ENCODE data around the gene ERP29. TPM values are rescaled to one million over a fixed set of nuclear protein-coding genes. Genes with fewer than 3 reads are reported as not detected.

The ERP29 gene
- total RNA-seq, 6 experiments from 2014 or later, result 41.7 to 124 (median 94.3) TPM

DNA sequence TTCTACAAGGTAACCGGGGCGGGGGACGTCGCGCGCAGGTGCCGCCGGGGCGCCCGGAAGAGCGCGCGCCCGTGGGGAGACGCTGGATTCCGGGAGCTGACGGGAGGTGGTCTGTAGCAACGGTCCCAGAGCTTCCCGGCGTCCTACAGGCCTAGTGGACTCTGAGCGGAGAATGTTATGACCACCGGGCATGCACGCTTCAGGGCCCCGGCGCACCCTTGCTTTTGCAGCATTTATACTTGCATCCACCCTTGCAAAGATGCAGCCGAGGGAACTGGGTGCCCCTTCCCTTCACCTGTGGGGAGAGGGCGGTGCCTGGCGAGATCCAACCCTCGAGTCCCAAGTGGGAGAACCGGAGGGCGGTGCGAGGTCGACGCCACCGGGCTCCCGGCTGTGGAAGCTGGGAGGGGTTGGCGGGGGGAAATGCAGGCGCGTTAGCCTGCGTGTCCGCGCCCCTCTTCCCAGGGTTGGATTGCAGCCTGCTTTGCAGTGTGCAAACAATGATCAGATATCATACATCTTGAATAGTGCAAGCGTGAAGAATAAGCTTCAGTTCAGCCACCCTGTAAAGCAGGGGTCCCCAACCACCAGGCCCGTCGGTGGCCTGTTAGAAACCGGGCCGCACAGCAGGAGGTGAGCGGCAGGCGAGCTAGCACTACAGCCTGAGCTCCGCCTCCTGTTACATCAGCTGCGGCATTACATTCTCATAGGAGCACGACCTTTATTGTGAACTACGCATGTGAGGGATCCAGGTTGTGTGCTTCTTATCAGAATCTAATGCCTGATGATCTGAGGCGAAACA, 576 bp downstream of the ERP29 start:
- intact Hi-C loops (cut with DNase I), result no loop called here
- DNase-seq (peak; percentile 71 to 82 (median 82)), ATAC-seq (peak; percentile 58 to 69 (median 62))
- H3K36me3 ChIP-seq, result peaks cover 0 to 17% (median 0%) of the 10 kb centered on the region in 4 donors
- peaks cover 0 to 22% (median 10%) of the 10 kb centered on the region in 4 donors for H3K4me1 ChIP-seq
- no peak for TF ChIP-seq POLR2A (IDR thresholded peaks at IDR 0.05)
- TF ChIP-seq, protein P1, sequence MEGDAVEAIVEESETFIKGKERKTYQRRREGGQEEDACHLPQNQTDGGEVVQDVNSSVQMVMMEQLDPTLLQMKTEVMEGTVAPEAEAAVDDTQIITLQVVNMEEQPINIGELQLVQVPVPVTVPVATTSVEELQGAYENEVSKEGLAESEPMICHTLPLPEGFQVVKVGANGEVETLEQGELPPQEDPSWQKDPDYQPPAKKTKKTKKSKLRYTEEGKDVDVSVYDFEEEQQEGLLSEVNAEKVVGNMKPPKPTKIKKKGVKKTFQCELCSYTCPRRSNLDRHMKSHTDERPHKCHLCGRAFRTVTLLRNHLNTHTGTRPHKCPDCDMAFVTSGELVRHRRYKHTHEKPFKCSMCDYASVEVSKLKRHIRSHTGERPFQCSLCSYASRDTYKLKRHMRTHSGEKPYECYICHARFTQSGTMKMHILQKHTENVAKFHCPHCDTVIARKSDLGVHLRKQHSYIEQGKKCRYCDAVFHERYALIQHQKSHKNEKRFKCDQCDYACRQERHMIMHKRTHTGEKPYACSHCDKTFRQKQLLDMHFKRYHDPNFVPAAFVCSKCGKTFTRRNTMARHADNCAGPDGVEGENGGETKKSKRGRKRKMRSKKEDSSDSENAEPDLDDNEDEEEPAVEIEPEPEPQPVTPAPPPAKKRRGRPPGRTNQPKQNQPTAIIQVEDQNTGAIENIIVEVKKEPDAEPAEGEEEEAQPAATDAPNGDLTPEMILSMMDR (IDR thresholded peaks at IDR 0.05), result no peak
- WGBS (ENCODE audit: insufficient coverage, low coverage, low lambda C conversion rate, missing lambda C conversion rate), result 1% methylated on average over 32 of the region's 54 CpGs
- H3K4me3 ChIP-seq, result peak overlapping the region; percentile 87 to 96 (median 93)
- H3K27ac ChIP-seq, result peak overlapping the region; percentile 75 to 95 (median 86)
- H3K27me3 ChIP-seq, result no peaks in the 10 kb centered on the region
- H3K9me3 ChIP-seq, result no peaks in the 10 kb centered on the region

DNA sequence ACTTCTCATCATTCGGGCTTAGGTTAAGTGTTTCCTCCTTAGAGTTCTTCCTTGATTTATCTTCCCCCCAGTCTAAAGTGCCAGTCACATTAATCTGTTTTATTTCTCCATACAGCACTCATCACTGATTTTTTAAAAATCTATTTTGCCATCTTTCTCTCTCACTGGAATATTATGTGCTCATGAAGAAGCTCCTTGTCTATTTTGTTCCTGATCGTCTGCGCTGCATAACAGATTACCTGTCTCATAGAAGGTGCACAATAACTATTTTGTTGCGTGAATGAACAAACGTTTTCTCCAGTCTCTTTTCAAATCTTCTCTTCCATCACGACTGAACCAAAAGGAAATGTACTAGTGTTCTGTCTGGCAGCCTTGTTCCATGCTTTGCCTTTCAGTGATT, 2.7 kb downstream of the ERP29 start:
- H3K27ac ChIP-seq, result no peak overlapping the region
- TF ChIP-seq, protein P1 (IDR thresholded peaks at IDR 0.05), result no peak
- TF ChIP-seq POLR2A (IDR thresholded peaks at IDR 0.05), result no peak
- 86% methylated on average over 6 of the region's 6 CpGs for WGBS (ENCODE audit: insufficient coverage, low coverage, low lambda C conversion rate, missing lambda C conversion rate)
- ATAC-seq (no peak), DNase-seq (no peak)
- intact Hi-C loops (cut with DNase I), result no loop called here
- H3K9me3 ChIP-seq, result no peaks in the 10 kb centered on the region
- H3K36me3 ChIP-seq, result peaks cover 0 to 26% (median 3%) of the 10 kb centered on the region in 4 donors
- peaks cover 0 to 22% (median 10%) of the 10 kb centered on the region in 4 donors for H3K4me1 ChIP-seq
- no peaks in the 10 kb centered on the region for H3K27me3 ChIP-seq
- no peak overlapping the region for H3K4me3 ChIP-seq

DNA sequence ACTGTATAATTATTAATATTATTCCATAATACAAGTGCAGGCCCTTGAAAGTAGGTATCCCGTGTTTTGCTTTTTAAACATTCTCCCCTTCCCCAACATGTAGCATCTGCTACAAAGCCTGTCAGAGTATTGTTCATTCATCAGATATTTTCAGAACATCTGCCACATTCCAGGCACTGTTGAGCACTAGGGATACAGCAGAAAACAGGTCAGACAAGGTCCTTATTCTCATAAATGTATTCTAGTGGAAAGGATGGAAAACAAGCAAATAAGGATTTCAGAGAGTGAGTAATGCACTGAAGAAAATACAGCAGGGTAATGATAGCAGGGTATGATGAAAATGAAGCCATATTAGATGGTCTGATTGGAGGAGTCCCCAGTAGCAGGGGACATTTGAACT, 3.8 kb downstream of the ERP29 start:
- WGBS (ENCODE audit: insufficient coverage, low coverage, low lambda C conversion rate, missing lambda C conversion rate), result 80% methylated on average over 1 of the region's 1 CpG
- no peak for ATAC-seq

GRCh38 chr12:112018571-112019237, 5.5 kb downstream of the ERP29 start:
- intact Hi-C loops (cut with DNase I), result no loop called here
- no peak overlapping the region for H3K4me3 ChIP-seq
- H3K4me1 ChIP-seq, result peaks cover 0 to 21% (median 4%) of the 10 kb centered on the region in 4 donors
- no peaks in the 10 kb centered on the region for H3K9me3 ChIP-seq
- no peak overlapping the region for H3K27ac ChIP-seq
- no peak for DNase-seq
- WGBS (ENCODE audit: insufficient coverage, low coverage, low lambda C conversion rate, missing lambda C conversion rate), result 79% methylated on average over 2 of the region's 2 CpGs
- H3K36me3 ChIP-seq, result peaks cover 0 to 35% (median 6%) of the 10 kb centered on the region in 4 donors
- ATAC-seq, result no peak
- TF ChIP-seq, protein P1 (IDR thresholded peaks at IDR 0.05), result no peak
- TF ChIP-seq POLR2A (IDR thresholded peaks at IDR 0.05), result no peak
- H3K27me3 ChIP-seq, result no peaks in the 10 kb centered on the region

More for the DNA sequence above, 3.8 kb downstream of the ERP29 start:
- Histone ChIP-seq H3K4me3 (no peak overlapping the region), H3K36me3 (peaks cover 0 to 27% (median 4%) of the 10 kb centered on the region in 4 donors), H3K27ac (no peak overlapping the region), H3K9me3 (no peaks in the 10 kb centered on the region), H3K27me3 (no peaks in the 10 kb centered on the region), H3K4me1 (peaks cover 0 to 15% (median 5%) of the 10 kb centered on the region in 4 donors)
- DNase-seq, result no peak
- TF ChIP-seq, protein P1 (IDR thresholded peaks at IDR 0.05), result no peak
- TF ChIP-seq POLR2A (IDR thresholded peaks at IDR 0.05), result no peak
- intact Hi-C loops (cut with DNase I), result no loop called here
